Ammon's horn (tissue), 1 donor: ENCODE data around the gene MYRFL.
"Not testable (repeated sequence)": the region's sequence is repeated elsewhere in the genome, so short reads cannot be mapped to it uniquely, and the experiment has no call there.

Experiments used
- DNase-seq: peaks from one replicate; pipeline ENCODE4 v3.0.0-alpha.2; 2016; ENCODE audit warnings: low spot score

Gene MYRFL

DNA sequence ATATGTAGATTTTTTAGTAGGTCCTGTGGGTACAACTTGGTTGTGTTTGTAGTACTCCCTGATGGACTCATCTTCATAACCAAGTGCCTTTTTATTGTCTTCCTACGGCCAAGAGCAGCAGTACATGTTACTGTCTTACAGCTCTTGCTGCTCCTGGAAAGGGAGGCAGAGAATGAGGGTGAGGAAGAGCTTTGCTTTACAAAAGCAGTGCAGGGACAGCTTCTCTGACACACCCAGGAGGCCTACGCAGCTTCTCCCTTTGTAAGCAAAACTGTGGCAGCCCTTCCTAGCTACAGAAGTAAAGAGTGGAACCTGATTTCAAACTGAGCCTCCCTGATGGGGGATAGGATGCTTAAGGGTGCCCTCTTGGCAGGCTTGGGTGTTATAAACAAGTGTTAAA is 18.6 kb downstream of the MYRFL start:
- no peak for DNase-seq

DNA sequence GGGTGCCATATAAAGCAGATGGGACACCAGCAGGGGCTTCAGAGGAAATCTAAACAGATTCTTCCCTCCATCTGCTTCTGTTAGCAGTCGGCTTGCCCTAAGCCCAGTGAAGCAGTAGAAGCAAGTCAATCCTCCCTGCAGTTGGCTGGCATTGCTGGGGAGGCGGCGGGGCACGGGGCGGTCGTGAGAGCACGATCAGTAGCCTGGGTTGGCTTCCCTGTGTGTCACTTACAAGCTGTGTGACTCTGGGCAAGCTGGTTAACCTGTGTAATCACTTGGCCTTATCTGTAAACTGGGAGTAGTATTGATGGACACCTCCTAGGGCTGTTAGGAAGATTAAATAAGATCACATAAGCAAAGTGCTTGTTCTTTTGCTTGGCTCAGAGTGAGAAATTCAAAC is 19.4 kb downstream of the MYRFL start:
- no peak for DNase-seq

DNA sequence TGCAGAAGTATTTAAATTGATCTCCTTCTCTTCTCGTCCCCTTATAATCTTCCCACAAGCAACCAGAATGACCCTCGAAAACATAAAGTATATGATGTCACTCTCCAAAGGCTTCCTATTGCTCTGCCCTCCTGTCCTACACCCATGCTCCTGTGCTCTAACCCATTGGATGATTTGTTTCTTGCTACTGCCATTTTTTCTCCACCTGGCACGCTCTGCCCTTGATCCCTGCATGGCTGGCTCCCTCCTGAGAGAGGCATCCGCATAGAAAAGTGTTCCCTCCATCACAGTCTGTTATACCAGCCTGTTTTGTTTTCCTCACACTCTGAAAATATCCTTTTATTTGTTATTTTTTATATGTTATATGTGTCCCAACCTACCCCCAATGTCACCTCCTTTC is 19.8 kb downstream of the MYRFL start:
- DNase-seq = no peak

DNA sequence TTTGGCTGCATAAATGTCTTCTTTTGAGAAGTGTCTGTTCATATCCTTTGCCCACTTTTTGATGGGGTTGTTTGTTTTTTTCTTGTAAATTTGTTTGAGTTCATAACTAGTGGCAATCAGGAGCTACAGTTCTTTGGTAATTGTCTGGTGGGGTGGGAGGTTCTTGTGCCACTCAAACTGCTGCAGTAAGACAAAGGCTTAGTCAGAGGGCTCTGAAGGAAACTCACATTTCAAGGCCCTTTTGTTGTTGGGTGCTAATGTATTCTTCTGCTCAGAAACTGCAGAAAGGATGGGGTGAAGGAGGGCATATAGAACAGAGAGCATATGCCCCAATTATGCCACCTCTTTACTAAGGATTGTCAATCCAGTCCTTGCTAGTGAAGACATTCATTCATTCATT is 21.9 kb downstream of the MYRFL start:
- peak; percentile 55 for DNase-seq

DNA sequence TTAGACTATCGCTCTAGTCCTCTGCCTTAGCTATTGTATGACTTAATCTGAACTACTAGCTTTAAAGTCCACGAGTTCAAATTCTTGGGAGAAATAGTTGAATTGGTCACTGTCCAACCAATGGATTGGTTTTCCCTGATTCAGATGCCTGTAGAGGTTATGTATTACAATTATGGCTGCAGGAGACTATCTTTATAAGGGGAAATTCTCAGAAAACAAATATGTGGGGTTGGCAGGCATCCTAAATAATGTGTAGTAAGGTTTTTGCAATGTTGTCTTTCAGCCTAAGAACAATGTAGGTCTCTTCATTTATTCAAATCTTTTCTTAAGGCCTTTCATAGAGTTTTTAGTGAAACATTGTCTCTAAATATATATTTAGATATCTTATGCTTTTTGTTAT is 26.9 kb downstream of the MYRFL start:
- no peak for DNase-seq

DNA sequence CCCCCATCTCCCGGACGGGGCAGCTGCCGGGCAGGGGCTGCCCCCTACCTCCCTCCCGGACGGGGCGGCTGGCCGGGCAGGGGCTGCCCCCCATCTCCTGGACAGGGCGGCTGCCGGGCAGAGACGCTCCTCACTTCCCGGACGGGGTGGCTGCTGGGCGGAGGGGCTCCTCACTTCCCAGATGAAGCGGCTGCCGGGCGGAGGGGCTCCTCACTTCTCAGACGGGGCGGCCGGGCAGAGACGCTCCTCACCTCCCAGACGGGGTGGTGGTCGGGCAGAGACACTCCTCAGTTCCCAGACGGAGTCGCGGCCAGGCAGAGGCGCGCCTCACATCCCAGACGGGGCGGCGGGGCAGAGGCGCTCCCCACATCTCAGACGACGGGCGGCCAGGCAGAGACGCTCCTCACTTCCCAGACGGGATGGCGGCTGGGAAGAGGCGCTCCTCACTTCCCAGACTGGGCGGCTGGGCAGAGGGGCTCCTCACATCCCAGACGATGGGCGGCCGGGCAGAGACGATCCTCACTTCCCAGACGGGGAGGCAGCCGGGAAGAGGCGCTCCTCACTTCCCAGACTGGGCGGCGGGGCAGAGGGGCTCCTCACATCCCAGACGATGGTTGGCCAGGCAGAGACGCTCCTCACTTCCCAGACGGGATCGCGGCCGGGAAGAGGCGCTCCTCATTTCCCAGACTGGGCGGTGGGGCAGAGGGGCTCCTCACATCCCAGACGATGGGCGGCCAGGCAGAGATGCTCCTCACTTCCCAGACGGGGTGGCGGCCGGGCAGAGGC is 28.3 kb downstream of the MYRFL start:
- not testable (repeated sequence) for DNase-seq

DNA sequence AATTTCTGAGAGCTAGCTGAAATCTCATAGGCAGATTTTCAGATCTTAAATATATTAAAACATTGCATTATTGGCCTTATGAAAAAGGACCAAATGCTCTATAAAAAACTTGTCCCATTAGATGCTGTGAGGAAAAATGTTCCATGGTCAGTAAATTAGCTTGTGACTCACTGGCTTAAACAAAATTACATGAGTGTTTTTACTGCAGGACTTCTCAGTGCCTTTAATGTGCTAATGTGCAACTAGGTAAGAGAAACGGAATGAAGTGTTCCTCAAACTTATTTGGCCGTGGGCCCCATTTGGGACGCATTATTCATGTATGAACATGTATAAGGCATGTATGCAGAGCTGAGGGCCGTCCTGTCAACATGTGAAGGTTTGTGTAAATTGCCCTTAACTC is 41.7 kb downstream of the MYRFL start:
- DNase-seq = no peak

DNA sequence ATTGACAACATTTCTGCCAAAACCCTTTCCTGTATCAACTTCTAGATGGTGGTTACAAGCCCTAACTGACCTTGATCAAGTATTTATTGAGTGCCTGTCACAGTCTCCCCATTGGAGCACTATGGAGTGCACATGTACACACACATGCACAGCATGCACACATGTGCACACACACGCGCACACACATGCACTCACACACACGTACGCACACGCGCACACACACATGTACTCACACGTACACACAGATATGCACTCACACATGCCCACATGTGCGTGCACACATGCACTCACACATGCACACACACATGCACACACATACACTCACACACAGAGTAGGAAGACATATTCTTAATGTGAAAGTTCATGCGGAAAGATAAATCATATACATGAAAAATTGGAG is 43.7 kb downstream of the MYRFL start:
- no peak for DNase-seq

DNA sequence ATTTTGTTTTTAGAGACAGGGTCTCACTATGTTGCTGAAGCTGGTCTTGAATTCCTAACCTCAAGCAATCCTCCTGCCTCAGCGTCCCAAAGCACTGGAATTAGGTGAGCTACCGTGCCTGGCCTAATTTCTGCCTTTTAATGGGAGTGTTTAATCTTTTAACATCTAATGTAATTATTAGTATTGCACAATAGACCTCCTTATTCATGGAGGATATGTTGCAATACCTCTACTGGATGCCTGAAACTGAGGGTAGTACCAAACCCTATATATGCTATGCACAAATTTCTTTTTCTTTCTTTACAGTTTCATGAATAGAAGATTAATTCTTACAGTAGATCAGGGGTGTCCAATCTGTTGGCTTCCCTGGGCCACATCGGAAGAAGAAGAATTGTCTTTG is 47.8 kb downstream of the MYRFL start:
- DNase-seq = no peak

DNA sequence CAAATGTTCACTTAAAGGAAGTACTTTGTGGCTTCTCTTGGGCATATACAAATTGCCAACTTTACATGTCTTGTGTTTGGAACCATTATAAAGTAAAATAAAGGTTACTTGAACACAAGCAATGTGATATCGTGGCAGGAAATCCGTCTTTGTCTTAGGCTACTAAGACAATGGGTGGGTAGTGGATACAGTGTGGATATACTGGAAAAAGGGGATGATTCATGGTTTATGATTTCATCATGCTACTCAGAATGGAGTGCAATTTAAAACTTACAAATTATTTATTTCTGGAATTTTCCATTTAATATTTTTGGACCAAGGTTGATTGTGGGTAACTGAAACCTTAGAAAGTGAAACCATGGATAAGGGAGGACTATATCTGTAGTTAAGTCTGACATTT is 48.4 kb downstream of the MYRFL start:
- DNase-seq = no peak

DNA sequence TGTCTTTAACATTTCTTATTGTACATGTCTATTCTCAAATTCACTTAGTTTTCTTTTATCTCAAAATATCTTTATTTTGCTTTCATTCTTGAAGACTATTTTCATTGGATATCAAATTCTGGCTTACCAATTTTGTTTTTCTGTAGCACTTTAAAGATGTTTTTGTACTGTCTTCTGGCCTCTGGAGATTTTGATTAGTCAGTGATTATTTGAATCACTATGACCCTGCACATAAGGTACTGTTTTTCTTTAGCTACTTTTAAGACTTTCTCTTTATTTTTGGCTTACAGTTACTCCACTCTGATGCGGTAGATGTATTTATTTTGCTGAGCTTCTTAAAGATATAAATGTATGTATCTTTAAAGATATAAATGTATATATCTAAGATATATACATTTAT is 49.6 kb downstream of the MYRFL start:
- DNase-seq = no peak

DNA sequence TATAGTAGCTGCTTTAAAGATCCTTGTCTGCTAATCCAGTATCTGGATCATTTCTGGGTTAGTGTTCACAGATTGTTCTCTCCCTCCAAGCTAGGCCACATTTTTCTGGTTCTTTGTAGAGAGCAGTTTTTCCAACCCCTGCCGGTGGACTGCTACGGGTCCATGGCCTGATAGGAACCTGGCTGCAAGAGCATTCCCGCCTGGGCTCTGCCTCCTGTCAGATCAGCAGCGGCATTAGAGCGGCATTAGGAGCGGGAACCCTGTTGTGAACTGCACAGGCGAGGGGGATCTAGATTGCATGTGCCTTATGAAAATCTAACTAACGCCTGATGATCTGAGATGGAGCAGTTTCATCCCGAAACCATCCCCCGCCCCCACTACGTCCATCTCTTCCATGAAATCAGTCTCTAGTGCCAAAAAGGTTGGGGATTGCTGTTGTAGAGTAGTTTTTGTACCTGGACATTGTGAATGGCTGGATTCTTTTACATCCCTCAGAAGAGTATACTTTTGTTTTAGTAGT is 50.4 kb downstream of the MYRFL start:
- DNase-seq = no peak

DNA sequence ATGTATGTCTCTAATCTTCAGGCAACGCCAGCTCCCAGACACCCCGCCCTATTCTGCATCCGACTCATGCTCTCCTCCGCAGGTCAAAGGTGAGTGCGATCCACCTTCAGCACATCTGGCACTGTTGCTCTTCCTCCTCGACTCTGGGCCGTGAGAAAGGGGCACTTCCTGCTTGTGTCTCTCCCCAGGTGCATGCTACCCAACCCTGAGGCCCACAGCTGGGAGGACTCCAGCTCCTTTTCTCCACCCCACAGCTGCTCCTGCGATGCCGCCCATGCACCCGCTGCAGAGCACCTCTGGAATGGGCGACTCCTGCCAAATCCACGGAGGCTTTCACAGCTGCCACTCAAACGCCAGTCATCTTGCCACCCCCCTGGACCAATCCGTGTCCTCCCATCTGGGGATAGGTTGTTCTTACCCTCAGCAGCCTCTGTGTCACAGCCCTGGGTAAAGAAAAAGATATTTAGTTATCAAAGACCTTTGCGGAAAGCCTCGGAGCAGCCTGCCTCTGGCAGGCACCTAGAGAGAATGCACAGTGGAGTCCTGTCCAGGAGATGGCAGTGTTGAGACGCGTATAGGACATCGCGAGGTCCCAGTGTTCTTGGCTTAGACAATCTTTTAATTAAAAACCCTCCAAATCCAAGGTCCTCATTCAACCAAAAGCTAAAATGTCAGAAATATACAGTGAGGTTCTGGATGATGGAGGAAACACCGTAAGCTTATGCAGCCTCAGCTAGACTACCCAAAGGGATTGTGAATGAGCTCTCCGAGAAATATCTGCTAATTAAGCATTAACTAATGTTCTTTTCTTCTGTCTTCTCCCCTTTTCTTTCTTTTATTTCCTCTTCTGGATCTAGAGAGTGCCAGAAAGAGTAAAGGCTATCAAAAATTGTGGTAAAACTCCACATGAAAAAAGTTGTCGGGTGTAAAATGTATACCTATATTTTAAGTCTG is 54.3 kb downstream of the MYRFL start:
- peak; percentile 90 for DNase-seq

DNA sequence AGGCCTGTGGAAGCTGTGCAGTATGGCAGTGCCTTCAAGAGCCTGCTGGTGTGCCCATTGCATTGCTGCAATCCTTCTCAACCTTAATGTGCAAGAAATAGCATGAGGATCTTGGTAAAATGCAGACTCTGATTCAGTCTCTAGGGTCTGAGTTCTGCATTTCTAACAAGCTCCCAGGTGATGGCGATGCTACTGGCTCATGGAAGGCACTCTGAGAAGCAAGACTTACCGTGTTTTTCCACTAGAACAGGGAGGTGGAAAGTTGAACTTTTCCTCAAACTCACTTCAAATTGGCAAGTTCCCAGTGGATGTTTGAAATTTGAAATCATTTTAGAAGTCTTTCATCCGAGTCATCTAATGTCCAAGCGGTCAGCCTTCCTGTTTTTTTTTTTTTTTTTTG is 55.5 kb downstream of the MYRFL start:
- no peak for DNase-seq

DNA sequence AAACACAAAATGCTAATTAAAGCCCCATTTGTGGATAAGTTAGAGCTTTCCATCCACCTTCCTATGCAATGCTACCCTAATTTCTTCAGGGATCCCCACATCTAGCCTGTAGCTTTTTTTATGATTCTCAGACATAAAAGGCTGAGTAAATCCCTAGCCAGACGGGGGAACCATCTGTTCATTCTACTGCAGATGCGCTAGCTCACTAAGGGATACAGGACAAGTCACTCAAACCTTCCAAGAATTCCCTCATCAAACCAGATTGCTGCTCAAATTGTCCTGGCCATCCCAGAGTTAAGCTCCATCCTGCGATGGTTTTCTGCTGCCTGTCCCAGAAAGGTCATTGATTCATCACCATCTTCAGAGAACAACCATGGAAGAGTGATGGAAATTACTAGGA is 56.7 kb downstream of the MYRFL start:
- DNase-seq = peak; percentile 25

DNA sequence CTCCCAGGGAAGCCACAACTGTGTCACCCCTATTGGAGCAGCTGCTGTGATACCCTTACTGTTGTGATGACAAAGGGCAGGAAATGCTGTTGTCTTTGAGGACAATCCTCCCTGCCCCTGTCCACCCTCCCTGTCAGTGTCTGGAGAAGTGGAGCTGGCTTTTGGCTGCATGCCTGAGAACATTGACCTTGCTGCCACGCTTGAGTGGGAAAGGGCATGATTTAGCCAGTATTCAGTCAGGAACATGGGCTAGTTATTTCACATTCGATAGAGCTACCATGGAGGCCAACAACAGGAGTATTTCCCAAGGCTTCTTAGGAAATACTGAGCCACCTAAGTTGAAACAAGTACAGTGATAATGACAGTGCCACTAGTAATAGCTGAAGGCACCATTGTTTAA is 59.4 kb downstream of the MYRFL start:
- no peak for DNase-seq

DNA sequence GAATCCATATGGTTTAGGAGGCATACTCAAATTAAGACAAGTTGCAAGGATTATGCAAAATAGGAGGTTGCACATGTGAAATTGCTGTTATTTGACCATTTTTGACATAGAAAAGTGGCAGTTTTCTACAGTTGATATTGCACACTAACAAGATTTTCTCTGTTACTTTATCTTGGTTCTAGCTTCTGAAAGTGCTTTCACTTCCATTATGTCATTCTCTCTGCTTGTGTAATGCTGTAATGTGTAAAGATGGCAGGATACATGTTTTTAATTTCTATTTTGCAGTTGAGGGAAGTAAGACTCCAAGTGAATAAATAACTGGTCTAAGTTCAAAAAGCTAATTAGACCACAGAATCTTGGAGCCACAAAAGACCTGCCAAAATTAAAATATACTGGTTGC is 60.6 kb downstream of the MYRFL start:
- no peak for DNase-seq

DNA sequence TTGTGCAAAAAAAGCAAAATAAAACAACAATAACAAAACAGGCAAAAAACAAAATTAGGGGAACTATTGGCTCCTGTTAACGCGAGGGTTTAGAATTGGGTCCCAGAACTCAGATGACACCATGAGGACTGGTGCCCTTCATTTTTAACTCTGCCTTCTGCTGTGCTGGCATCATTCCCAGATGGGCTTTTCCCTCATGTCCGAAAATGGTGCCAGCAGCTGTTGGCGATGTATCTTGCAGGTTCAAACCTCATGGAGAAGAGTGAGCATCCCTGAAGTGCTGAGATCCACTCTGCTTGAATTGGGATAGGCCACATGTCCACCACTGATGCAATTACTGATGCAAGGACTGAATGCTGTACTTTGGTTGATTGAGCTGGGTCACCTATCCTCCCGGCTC is 61.1 kb downstream of the MYRFL start:
- no peak for DNase-seq

DNA sequence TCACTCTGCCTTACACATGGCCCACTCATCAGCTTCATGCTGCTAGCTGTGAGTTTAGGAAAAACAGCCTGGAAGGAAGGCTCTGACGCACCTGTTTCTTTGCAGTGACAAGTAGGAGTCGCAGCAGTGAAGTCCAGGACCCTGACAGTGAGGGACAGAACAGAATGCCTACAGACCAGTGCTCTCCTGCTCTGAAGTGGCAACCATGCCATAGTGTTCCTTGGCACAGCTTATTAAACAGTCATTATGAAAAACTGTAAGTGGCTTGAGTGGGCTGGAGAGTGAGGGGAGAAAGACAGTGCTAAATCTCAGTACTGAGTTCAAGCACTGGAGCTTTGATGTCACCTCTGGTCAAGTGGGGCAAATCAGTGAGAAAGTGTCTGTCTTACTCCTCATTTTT is 61.7 kb downstream of the MYRFL start:
- DNase-seq = no peak

DNA sequence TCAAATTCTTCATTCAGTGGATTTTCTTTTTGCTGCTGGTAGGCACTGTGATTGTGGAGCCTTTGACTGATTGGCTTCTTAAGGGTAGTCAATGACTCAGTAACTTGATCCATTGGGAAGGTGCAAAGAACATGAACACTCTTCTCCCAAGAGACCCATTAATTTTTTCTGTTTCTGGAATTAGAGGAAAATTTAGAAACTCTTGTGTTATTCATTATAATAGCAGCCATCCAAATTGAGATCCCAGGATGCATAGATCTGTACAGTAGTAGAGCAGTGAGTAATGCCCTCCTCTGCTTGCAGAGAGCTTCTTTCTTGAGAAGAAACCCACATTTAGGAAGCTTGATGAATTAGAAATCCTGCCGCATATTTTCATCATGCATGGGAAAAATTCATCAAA is 63.9 kb downstream of the MYRFL start:
- DNase-seq = no peak

DNA sequence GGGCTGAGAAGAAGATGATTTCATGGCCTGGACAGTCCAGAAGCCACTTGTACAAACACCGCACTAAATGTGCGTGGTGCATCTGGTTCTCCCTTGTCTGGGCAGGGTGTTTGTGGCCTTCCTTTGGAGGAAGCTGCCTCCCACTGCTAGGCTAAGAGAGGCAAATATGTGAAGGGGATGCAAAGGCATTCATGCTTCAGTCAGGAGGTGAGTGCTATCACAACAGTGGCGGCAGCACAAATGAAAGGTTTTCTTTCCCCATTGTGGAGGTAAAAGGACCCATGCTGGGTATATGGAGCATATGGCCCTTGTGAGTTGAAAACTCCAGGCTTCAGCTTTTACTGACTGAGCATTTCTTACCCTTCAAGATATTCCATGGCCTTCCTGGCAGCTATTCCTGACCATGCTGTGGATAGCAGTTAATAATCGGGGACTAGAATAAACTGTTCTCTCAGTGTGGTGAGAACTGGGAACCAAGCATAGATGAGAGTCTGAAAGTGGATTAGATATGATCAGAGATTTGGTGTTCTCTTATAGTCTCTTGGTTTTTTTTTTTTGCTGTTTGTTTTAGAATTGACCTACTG is 69.9 kb downstream of the MYRFL start:
- no peak for DNase-seq

DNA sequence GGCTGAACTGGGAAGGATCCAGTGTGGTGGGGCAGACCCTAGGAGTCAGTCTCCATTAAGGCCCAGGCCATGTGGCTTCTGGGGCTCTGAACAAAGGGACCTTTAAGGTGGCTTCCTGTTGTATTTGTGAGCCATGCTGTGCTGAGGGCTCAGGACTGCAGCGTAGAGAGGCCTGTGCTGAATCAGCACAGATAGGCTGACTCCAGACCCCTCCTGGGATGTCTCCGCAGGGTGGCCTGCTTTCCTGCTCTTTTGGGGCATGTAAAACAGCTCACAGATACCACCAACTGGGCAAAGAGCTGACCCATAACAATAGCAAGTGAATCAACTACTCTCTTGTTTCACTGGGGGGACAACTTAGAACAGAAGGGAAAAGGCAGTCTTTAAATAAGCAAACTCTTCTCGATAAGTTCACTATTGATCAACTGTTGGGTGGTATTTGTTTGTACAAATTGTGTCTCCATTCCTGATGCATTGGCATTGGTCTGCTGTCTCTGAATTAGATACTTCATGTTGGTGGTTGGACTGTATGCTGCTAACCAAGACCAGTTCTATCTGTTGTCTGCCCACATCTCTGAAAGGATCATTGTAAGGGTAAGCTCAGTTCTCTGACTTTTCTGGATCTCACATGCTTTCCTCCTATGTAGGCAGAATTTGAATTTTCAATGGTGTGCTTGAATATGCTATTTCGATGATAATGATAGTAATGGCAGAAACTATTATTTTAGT is 71.8 kb downstream of the MYRFL start:
- DNase-seq = no peak
